Panc1 (cell line): ENCODE measurements around the gene MAST4. TPM values are rescaled to one million over a fixed set of nuclear protein-coding genes. Genes with fewer than 3 reads are reported as not detected.

Experiments
- ATAC-seq: fragments of 200-7000 bp; cut with Tn5 transposase; 2 replicates; pipeline ENCODE4 v1.9.1; 2020; ENCODE audit warnings: mild to moderate bottlenecking, moderate library complexity
- BruUV-seq: library from RNA; stranded (reverse); fragments of 400-500 nt; replicated peaks from 2 replicates; lab custom pipeline; 2021; lab: Mats Ljungman, UMichigan
- CTCF ChIA-PET: fragments of 300-600 bp; sonication (Branson Sonifier 250); formaldehyde crosslinking; loops from one replicate; lab custom pipeline; 2022; ENCODE audit warnings: antibody characterized with exemption; lab: Charles Lee
- POLR2A ChIA-PET: fragments of 300-600 bp; sonication (Branson Sonifier 250); formaldehyde crosslinking; loops from one replicate; lab custom pipeline; 2022; ENCODE audit warnings: antibody characterized with exemption; lab: Charles Lee
- DNase-seq: peaks from one replicate; pipeline ENCODE4 v3.0.0-alpha.2; 2010; ENCODE audit warnings: low read depth, low spot score
- H3K27ac ChIP-seq: 2 replicates; pipeline ENCODE4 v1.5.1; 2011; ENCODE audit warnings: mild to moderate bottlenecking, low read length, inconsistent platforms
- H3K27me3 ChIP-seq: fragments of 200-500 bp; sonication (Bioruptor generic); 2 replicates; pipeline ENCODE4 v1.6.0; 2014; ENCODE audit warnings: low read length, inconsistent platforms; ENCODE audit not compliant: control insufficient read depth, insufficient read depth
- H3K36me3 ChIP-seq: fragments of 200-500 bp; sonication (Bioruptor generic); 2 replicates; pipeline ENCODE4 v1.5.1; 2014; ENCODE audit warnings: inconsistent platforms, mild to moderate bottlenecking, low read length, moderate library complexity; ENCODE audit not compliant: control insufficient read depth, insufficient read depth
- H3K4me1 ChIP-seq: 2 replicates; pipeline ENCODE4 v1.5.1; 2011; ENCODE audit warnings: inconsistent platforms, mild to moderate bottlenecking, low read length, moderate library complexity; ENCODE audit not compliant: control insufficient read depth, insufficient read depth
- H3K4me3 ChIP-seq, 2 experiments: 2 replicates each; pipeline ENCODE4 v1.5.1; 2011 to 2012; ENCODE audit warnings: low read depth in 2 of 2, low read length in 2 of 2, mild to moderate bottlenecking in 2 of 2, inconsistent platforms in 1 of 2, moderate library complexity in 1 of 2
- H3K9me3 ChIP-seq: fragments of 200-500 bp; sonication (Bioruptor generic); 2 replicates; pipeline ENCODE4 v1.5.1; 2014; ENCODE audit warnings: low read depth, mild to moderate bottlenecking, inconsistent platforms, low read length, moderate library complexity; ENCODE audit not compliant: control insufficient read depth, insufficient read depth
- CTCF ChIP-seq: fragments of 450-650 bp; IDR thresholded peaks from 2 replicates; pipeline ENCODE4 v1.5.1; 2017; ENCODE audit warnings: mild to moderate bottlenecking
- POLR2AphosphoS5 ChIP-seq: IDR thresholded peaks from 2 replicates; pipeline ENCODE4 v1.6.1; 2012; ENCODE audit warnings: mild to moderate bottlenecking, low read depth, low read length, moderate library complexity
- REST ChIP-seq, 2 experiments: IDR thresholded peaks; 2 replicates each; pipeline ENCODE4 v1.6.1; 2011 to 2012; ENCODE audit warnings: low read depth in 2 of 2, control low read depth in 1 of 2, low read length in 1 of 2, mild to moderate bottlenecking in 1 of 2, moderate library complexity in 1 of 2; ENCODE audit not compliant: insufficient read depth in 1 of 2
- SIN3A ChIP-seq: IDR thresholded peaks from 2 replicates; pipeline ENCODE4 v1.6.1; 2012; ENCODE audit warnings: low read depth, mild to moderate bottlenecking, low read length, moderate library complexity, borderline replicate concordance; ENCODE audit not compliant: insufficient read depth
- TCF7L2 ChIP-seq: IDR thresholded peaks from 2 replicates; pipeline ENCODE4 v1.6.1; 2011; ENCODE audit warnings: mild to moderate bottlenecking, low read depth, low read length, inconsistent platforms
- in situ Hi-C: cut with HindIII; loops from 2 replicates; pipeline ENCODE4 v1.10.0; 2016; ENCODE audit warnings: low sequenced_read_pairs, low pct_unique_long_range_greater_than_20kb
- intact Hi-C: fragments of 100-400 bp; cut with micrococcal nuclease; formaldehyde crosslinking; loops from one replicate; pipeline ENCODE4 v1.10.0; 2022; ENCODE audit not compliant: unreplicated experiment
- total RNA-seq: library from RNA; stranded (reverse); gene quantifications from one replicate; pipeline ENCODE4 v1.2.1, GENCODE V29; 2021; ENCODE audit not compliant: unreplicated experiment

MAST4 gene
- total RNA-seq, 1 experiment from 2014 or later = 1.8 TPM

DNA sequence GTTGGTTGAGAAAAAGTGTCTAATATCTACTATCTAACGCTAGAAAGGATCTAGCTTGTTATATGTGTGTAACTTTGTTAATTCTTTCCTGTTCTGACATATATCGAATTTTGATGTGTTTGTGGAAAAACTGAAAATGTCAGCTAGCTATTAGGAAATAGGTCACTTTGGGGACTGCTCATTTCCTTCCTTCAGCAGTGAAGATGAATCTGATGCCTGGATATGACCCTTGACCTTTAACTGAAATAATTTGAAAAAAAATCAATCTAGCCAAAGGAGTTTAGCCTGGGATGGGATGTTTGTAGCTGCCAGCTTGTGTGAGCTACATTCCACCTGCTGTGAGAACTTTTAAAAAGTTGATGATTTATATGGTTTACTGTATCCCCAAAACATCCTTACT is 533.6 kb downstream of the MAST4 start:
- ChIA-PET POLR2A (no interaction called here), CTCF (no interaction called here)
- BruUV-seq = no TSS peak
- in situ Hi-C loops = no loop called here
- Histone ChIP-seq H3K4me3 (no peak overlapping the region), H3K36me3 (no peaks in the 10 kb centered on the region), H3K27me3 (no peaks in the 10 kb centered on the region), H3K27ac (no peak overlapping the region), H3K9me3 (no peaks in the 10 kb centered on the region), H3K4me1 (no peaks in the 10 kb centered on the region)
- no peak for TF ChIP-seq CTCF
- TF ChIP-seq POLR2AphosphoS5 = no peak
- TF ChIP-seq REST (IDR thresholded peaks at IDR 0.05; ENCODE audit: insufficient read depth in 1 of 2, low read depth in 2 of 2, low read length in 1 of 2) = no peak
- TF ChIP-seq SIN3A = no peak
- no peak for TF ChIP-seq TCF7L2
- DNase-seq = no peak
- no peak for ATAC-seq
- intact Hi-C loops = no loop called here

DNA sequence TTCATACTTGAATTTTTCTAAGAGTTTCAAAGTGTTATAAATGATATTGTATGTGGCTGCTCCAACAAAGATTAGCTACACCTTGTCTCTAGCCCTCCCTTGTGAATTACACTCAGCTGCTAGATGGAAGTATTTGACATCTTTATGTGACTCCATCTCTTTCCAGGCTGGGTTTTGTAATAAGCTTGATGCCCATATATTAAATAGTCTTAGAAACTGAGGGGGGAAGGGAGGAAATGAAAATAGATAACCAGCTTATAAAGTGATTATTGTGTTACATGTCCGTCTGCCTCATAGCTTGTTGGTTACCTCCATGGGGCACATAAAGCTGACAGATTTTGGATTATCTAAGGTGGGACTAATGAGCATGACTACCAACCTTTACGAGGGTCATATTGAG is 537.0 kb downstream of the MAST4 start:
- no peaks in the 10 kb centered on the region for H3K27me3 ChIP-seq
- POLR2A ChIA-PET = interaction anchor here (0.6 kb wide), 1 partner anchor 15 kb away, joined by 3 read pairs; no protein-coding TSS in a partner anchor
- no peaks in the 10 kb centered on the region for H3K36me3 ChIP-seq
- ATAC-seq (no peak), DNase-seq (no peak)
- no peaks in the 10 kb centered on the region for H3K4me1 ChIP-seq
- CTCF ChIA-PET = no interaction called here
- no TSS peak for BruUV-seq
- no peaks in the 10 kb centered on the region for H3K9me3 ChIP-seq
- in situ Hi-C loops = no loop called here
- H3K4me3 ChIP-seq = no peak overlapping the region
- intact Hi-C loops = no loop called here
- no peak overlapping the region for H3K27ac ChIP-seq
- TF ChIP-seq REST (IDR thresholded peaks at IDR 0.05; ENCODE audit: insufficient read depth in 1 of 2, low read depth in 2 of 2, low read length in 1 of 2) = no peak
- no peak for TF ChIP-seq SIN3A
- no peak for TF ChIP-seq TCF7L2
- TF ChIP-seq POLR2AphosphoS5 = no peak
- TF ChIP-seq CTCF = no peak
